Measurements from ENCODE around the gene MEIG1. TPM values are rescaled to one million over a fixed set of nuclear protein-coding genes. Genes with fewer than 3 reads are reported as not detected.
"Not testable (repeated sequence)": the region's sequence is repeated elsewhere in the genome, so short reads cannot be mapped to it uniquely, and the experiment has no call there.

MEIG1 gene
- total RNA-seq, result 1 to 10 TPM in 1 of 2 experiments, under 1 TPM in 1; 0.75 to 1.3 TPM

GRCh38 chr10:14959221-14960057, at the start of gene MEIG1:
TSS of gene MEIG1 (plus strand) at chr10:14959388. CDS start at chr10:14966469, 7,081 bp downstream.
- ChIA-PET CTCF (interaction anchor here (0.6 to 2.0 kb wide), 9 partner anchors 10 to 1173 kb away, joined by 3 to 7 read pairs (median 3); partner anchors contain the start of genes FAM171A1, HSPA14 and MSANTD7), POLR2A (interaction anchor here (0.6 to 3.6 kb wide), 15 partner anchors 10 to 416 kb away, joined by 3 to 30 read pairs (median 5); partner anchors contain the start of genes CDNF, HSPA14, MSANTD7 and RPP38)
- peak within 1 kb of the TSS; percentile 96 for H3K27ac Mint-ChIP-seq
- H3K36me3 Mint-ChIP-seq (ENCODE audit: low read depth), result peaks cover 5% of the 10 kb centered on the region
- H3K9me3 Mint-ChIP-seq, result no peaks in the 10 kb centered on the region
- H3K27me3 Mint-ChIP-seq, result no peaks in the 10 kb centered on the region
- H3K4me3 Mint-ChIP-seq, result peak within 1 kb of the TSS; percentile 88
- H3K4me1 Mint-ChIP-seq, result peaks cover 42% of the 10 kb centered on the region
- peak; percentile 92 for DNase-seq

DNA sequence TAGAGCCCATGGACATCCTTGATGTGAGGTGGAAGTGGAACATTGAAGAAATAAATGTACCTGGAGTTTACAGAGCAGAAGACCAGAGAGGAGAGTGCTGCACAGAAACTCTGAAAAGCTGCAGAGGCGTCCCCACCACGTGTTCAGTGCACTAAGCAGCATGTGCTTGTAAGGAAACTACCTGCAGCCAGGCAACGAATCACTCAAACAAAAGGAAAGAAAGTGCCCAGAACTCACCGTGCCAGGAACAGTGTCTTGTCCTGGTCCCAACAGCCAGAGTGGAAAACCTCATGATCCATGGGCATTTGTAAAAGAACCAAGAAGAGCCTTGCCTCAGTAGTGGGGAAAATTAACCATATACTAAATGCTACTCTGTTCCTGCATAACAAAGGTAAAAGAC, 48.2 kb upstream of the MEIG1 start:
- ChIA-PET POLR2A (interaction anchor here (0.7 kb wide), 1 partner anchor 13 kb away, joined by 3 read pairs; no protein-coding TSS in a partner anchor), CTCF (no interaction called here)
- H3K9me3 Mint-ChIP-seq, result peaks cover 10% of the 10 kb centered on the region
- peaks cover 17% of the 10 kb centered on the region for H3K4me1 Mint-ChIP-seq
- no peak overlapping the region for H3K4me3 Mint-ChIP-seq
- no peak overlapping the region for H3K27ac Mint-ChIP-seq
- peaks cover 93% of the 10 kb centered on the region for H3K36me3 Mint-ChIP-seq (ENCODE audit: low read depth)
- H3K27me3 Mint-ChIP-seq, result no peaks in the 10 kb centered on the region
- no peak for DNase-seq

- Mint-ChIP-seq H3K9me3 (peaks cover 16% of the 10 kb centered on the region), H3K4me1 (peaks cover 16% of the 10 kb centered on the region), H3K36me3 (ENCODE audit: low read depth) (peaks cover 95% of the 10 kb centered on the region), H3K4me3 (no peak overlapping the region), H3K27ac (no peak overlapping the region), H3K27me3 (no peaks in the 10 kb centered on the region)
- ChIA-PET POLR2A (interaction anchor here (0.7 to 2.0 kb wide), 2 partner anchors 13 to 14 kb away, joined by 3 to 5 read pairs; no protein-coding TSS in a partner anchor), CTCF (no interaction called here)
- DNase-seq, result no peak
Measured at GRCh38 chr10:14911801-14912200, 47.4 kb upstream of the MEIG1 start.

DNA sequence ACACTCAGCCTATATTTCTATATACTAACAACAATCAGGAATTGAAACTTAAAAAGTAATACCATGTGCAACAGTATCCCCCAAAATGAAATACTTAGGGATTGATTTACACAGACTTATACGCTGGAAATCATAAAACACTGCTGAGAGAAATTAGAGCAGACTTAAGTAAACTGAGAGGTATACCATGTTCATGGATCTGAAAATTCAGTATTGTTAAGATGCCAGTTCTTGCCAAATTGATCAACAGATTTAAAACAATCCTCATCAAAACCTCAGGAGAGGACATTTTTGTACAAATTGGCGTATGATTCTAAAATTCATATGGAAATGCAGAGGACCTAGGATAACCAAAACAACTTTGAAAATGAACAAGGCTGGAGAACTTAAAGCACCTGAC, 42.6 kb upstream of the MEIG1 start:
- POLR2A ChIA-PET, result interaction anchor here (1.7 kb wide), 1 partner anchor 16 kb away, joined by 4 read pairs; no protein-coding TSS in a partner anchor
- CTCF ChIA-PET, result interaction anchor here (1.4 kb wide), 1 partner anchor 418 kb away, joined by 3 read pairs; no protein-coding TSS in a partner anchor
- peaks cover 99% of the 10 kb centered on the region for H3K36me3 Mint-ChIP-seq (ENCODE audit: low read depth)

DNA sequence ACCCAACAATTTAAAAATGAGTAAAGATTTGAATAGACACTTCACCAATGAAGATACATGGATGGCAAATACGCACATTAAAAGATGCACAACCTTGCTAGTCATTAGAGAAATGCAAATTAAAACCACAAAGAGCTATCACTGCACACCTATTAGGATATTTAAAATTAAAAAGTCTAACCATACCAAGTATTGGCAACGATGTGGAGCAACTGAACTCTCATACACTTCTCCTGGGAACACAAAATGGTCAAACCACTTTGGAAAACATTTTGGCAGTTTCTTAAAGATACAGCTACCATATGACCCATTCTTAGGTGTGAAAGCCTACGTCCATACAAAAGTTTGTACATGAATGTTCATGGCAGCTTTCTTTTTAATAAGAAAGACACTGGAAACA, 41.4 kb upstream of the MEIG1 start:
- ChIA-PET CTCF (interaction anchor here (1.4 kb wide), 1 partner anchor 419 kb away, joined by 3 read pairs; no protein-coding TSS in a partner anchor), POLR2A (interaction anchor here (1.7 kb wide), 1 partner anchor 15 kb away, joined by 4 read pairs; no protein-coding TSS in a partner anchor)
- Mint-ChIP-seq H3K4me1 (peaks cover 20% of the 10 kb centered on the region), H3K4me3 (no peak overlapping the region), H3K27ac (no peak overlapping the region), H3K9me3 (peaks cover 29% of the 10 kb centered on the region), H3K27me3 (no peaks in the 10 kb centered on the region), H3K36me3 (ENCODE audit: low read depth) (peaks cover 99% of the 10 kb centered on the region)
- DNase-seq, result no peak

More for the DNA sequence above, 42.6 kb upstream of the MEIG1 start:
- Mint-ChIP-seq H3K4me1 (peaks cover 20% of the 10 kb centered on the region), H3K27ac (no peak overlapping the region), H3K4me3 (no peak overlapping the region), H3K9me3 (peaks cover 29% of the 10 kb centered on the region), H3K27me3 (no peaks in the 10 kb centered on the region)
- no peak for DNase-seq

DNA sequence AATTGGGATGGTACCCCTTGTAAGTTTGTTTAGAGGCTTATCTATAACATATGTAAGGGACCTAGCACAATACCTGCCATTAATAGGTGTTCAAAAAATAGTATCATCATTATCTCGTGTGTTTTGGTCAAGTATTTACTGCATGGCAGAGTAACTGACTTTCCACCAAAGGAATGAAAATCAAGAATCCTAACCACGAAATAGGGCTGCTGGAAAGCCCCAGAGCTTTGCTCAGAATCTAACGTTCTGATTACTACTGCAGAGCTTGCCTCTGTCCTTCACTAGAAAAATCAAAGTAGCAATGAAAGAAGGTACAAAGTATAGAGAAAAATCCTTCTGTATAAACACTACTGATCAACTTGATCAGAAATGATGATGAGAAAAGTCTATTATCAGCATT, 40.2 kb upstream of the MEIG1 start:
- Mint-ChIP-seq H3K4me1 (peaks cover 20% of the 10 kb centered on the region), H3K27ac (no peak overlapping the region), H3K27me3 (no peaks in the 10 kb centered on the region), H3K36me3 (ENCODE audit: low read depth) (peaks cover 99% of the 10 kb centered on the region), H3K9me3 (peaks cover 29% of the 10 kb centered on the region), H3K4me3 (no peak overlapping the region)
- no peak for DNase-seq
- CTCF ChIA-PET, result interaction anchor here (1.1 kb wide), 1 partner anchor 16 kb away, joined by 3 read pairs; no protein-coding TSS in a partner anchor
- POLR2A ChIA-PET, result no interaction called here

DNA sequence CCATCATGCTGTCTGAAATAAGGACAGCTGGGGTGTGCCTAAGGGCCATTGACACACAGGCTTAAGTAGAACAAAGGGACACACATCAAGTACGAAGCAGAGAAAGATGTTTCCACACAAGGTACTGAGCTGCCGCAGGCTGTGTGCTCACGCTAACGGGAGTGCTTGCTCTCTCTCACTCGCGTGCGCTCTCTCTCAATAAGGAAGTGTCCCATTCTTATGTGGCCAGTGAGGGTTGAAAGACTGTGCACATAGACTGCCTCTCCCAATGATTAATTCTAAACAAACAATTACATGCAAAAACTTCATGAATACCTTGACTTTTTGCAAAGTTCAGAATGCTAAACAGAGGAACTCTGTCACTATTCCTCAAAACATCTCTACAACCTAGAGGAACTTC, 35.2 kb upstream of the MEIG1 start:
- peaks cover 85% of the 10 kb centered on the region for H3K36me3 Mint-ChIP-seq (ENCODE audit: low read depth)
- H3K9me3 Mint-ChIP-seq, result peaks cover 3% of the 10 kb centered on the region
- CTCF ChIA-PET, result no interaction called here
- no peaks in the 10 kb centered on the region for H3K27me3 Mint-ChIP-seq
- no peak overlapping the region for H3K27ac Mint-ChIP-seq
- peaks cover 8% of the 10 kb centered on the region for H3K4me1 Mint-ChIP-seq
- no peak overlapping the region for H3K4me3 Mint-ChIP-seq
- POLR2A ChIA-PET, result interaction anchor here (1.1 to 1.2 kb wide), 2 partner anchors 24 to 45 kb away, joined by 3 read pairs; partner anchors contain the start of gene SUV39H2
- no peak for DNase-seq

GRCh38 chr10:14925268-14925667, 33.9 kb upstream of the MEIG1 start:
- peaks cover 72% of the 10 kb centered on the region for H3K36me3 Mint-ChIP-seq (ENCODE audit: low read depth)
- ChIA-PET CTCF (no interaction called here), POLR2A (no interaction called here)
- H3K27me3 Mint-ChIP-seq, result no peaks in the 10 kb centered on the region
- no peak for DNase-seq
- no peak overlapping the region for H3K27ac Mint-ChIP-seq
- no peak overlapping the region for H3K4me3 Mint-ChIP-seq
- H3K4me1 Mint-ChIP-seq, result peaks cover 2% of the 10 kb centered on the region
- H3K9me3 Mint-ChIP-seq, result no peaks in the 10 kb centered on the region

DNA sequence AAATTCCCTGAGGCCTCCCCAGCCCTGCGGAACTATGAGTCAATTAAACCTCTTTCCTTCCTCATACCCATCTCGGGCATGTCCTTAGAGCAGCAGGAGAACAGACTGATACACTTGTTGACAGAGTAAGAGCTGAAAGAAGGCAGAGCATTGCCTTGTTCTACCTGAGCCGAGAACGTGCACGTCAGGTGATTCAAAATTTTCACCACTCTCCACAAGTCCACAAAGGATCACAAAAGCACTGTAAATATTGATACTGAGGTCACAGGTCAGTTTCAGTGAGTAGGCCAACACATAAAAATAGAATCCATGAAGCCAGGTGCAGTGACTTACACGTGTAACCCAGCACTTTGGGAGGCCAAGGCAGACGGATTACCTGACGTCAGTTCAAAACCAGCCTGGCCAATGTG, 33.1 kb upstream of the MEIG1 start:
- peaks cover 72% of the 10 kb centered on the region for H3K36me3 Mint-ChIP-seq (ENCODE audit: low read depth)
- no peaks in the 10 kb centered on the region for H3K9me3 Mint-ChIP-seq
- POLR2A ChIA-PET, result no interaction called here
- no peak overlapping the region for H3K4me3 Mint-ChIP-seq
- H3K4me1 Mint-ChIP-seq, result peaks cover 2% of the 10 kb centered on the region
- CTCF ChIA-PET, result no interaction called here
- H3K27ac Mint-ChIP-seq, result no peak overlapping the region
- DNase-seq, result no peak
- no peaks in the 10 kb centered on the region for H3K27me3 Mint-ChIP-seq

- Mint-ChIP-seq H3K4me1 (peaks cover 2% of the 10 kb centered on the region), H3K36me3 (ENCODE audit: low read depth) (peaks cover 70% of the 10 kb centered on the region), H3K27me3 (no peaks in the 10 kb centered on the region), H3K9me3 (no peaks in the 10 kb centered on the region), H3K4me3 (no peak overlapping the region), H3K27ac (no peak overlapping the region)
- ChIA-PET CTCF (no interaction called here), POLR2A (no interaction called here)
- DNase-seq, result no peak
Measured at GRCh38 chr10:14926722-14927416, 32.3 kb upstream of the MEIG1 start.

DNA sequence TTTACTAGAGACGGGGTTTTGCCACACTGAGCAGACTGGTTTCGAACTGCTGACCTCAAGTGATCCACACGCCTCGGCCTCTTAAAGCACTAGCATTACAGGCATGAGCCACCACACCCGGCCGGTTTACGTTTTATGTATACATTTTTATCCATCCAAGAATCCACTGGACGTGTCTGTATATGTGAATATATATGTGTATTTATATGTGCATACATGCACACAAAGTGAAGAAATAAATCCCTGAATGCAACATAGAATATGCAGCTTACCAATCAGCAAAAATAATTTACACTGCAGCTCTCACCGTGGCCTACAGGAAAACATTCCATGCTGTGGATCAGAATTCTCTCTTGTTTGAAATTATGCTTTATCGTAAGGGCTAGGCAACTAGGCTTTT, 28.6 kb upstream of the MEIG1 start:
- DNase-seq, result no peak
- H3K4me3 Mint-ChIP-seq, result no peak overlapping the region
- ChIA-PET CTCF (no interaction called here), POLR2A (no interaction called here)
- H3K36me3 Mint-ChIP-seq (ENCODE audit: low read depth), result peaks cover 67% of the 10 kb centered on the region
- no peaks in the 10 kb centered on the region for H3K27me3 Mint-ChIP-seq
- H3K4me1 Mint-ChIP-seq, result peaks cover 2% of the 10 kb centered on the region
- H3K9me3 Mint-ChIP-seq, result no peaks in the 10 kb centered on the region
- H3K27ac Mint-ChIP-seq, result no peak overlapping the region

DNA sequence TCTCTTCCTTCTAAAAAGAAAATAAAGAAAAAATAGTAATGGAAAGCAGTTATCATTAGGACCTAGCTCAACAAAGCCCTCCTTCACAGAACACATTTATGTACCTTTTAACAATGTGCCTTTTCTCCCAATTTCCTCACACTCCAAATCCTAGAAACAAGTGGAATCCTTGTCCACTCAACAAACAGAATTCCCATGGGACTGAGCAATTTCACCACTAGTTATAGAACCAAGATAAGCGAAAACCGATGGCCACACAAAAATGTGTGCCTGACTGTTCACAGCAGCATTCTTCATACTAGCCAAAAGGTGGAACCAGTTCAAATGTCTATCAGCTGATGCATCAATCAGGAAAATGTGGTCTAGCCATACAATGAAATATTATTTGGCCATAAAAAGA, 22.6 kb upstream of the MEIG1 start:
- H3K4me3 Mint-ChIP-seq, result no peak overlapping the region
- H3K4me1 Mint-ChIP-seq, result peaks cover 18% of the 10 kb centered on the region
- no peaks in the 10 kb centered on the region for H3K27me3 Mint-ChIP-seq
- H3K27ac Mint-ChIP-seq, result no peak overlapping the region
- peaks cover 51% of the 10 kb centered on the region for H3K36me3 Mint-ChIP-seq (ENCODE audit: low read depth)
- DNase-seq, result no peak
- POLR2A ChIA-PET, result interaction anchor here (1.2 kb wide), 1 partner anchor 16 kb away, joined by 4 read pairs; no protein-coding TSS in a partner anchor
- CTCF ChIA-PET, result interaction anchor here (0.7 kb wide), 1 partner anchor 383 kb away, joined by 3 read pairs; no protein-coding TSS in a partner anchor
- no peaks in the 10 kb centered on the region for H3K9me3 Mint-ChIP-seq

DNA sequence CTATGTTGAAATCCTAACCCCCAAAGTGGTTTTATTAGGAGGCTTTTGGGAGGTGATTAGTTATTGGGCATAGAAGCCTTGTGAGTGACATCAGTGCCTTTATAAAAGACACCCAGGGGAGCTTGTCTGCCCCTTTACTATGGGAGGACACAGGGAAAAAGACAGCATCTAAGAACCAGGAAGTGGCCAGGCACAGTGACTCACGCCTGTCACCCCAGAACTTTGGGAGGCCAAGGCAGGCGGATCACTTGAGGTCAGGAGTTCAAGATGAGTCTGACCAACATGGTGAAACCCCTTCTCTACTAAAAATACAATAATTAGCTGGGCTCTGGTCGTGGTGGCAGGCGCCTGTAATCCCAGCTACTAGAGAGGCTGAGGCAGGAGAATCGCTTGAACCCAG, 20.2 kb upstream of the MEIG1 start:
- not testable (repeated sequence) for H3K27me3 Mint-ChIP-seq, H3K9me3 Mint-ChIP-seq

More for the DNA sequence above, 20.2 kb upstream of the MEIG1 start:
- peaks cover 50% of the 10 kb centered on the region for H3K36me3 Mint-ChIP-seq (ENCODE audit: low read depth)
- peaks cover 31% of the 10 kb centered on the region for H3K4me1 Mint-ChIP-seq
- POLR2A ChIA-PET, H3K4me3 Mint-ChIP-seq, CTCF ChIA-PET: not testable (repeated sequence)
- peak overlapping the region; percentile 35 for H3K27ac Mint-ChIP-seq
- peak; percentile 56 for DNase-seq

All from activated CD4-positive, alpha-beta memory T cell treated with anti-CD3 and anti-CD28 coated beads, Interleukin-2, amount 10 ng/mL, durations not matched to agents 7 days and 5 days (primary cell).